A375 (cell line): ENCODE measurements around the gene ZBTB40. TPM values are rescaled to one million over a fixed set of nuclear protein-coding genes. Genes with fewer than 3 reads are reported as not detected.

Experiments
- total RNA-seq: library from RNA; depleted of rRNA; stranded (reverse); fragments of >200 nt; shearing (Covaris generic); gene quantifications from 2 replicates; pipeline ENCODE4 v1.2.3, GENCODE V29; 2014; rRNA removed

The ZBTB40 gene, protein sequence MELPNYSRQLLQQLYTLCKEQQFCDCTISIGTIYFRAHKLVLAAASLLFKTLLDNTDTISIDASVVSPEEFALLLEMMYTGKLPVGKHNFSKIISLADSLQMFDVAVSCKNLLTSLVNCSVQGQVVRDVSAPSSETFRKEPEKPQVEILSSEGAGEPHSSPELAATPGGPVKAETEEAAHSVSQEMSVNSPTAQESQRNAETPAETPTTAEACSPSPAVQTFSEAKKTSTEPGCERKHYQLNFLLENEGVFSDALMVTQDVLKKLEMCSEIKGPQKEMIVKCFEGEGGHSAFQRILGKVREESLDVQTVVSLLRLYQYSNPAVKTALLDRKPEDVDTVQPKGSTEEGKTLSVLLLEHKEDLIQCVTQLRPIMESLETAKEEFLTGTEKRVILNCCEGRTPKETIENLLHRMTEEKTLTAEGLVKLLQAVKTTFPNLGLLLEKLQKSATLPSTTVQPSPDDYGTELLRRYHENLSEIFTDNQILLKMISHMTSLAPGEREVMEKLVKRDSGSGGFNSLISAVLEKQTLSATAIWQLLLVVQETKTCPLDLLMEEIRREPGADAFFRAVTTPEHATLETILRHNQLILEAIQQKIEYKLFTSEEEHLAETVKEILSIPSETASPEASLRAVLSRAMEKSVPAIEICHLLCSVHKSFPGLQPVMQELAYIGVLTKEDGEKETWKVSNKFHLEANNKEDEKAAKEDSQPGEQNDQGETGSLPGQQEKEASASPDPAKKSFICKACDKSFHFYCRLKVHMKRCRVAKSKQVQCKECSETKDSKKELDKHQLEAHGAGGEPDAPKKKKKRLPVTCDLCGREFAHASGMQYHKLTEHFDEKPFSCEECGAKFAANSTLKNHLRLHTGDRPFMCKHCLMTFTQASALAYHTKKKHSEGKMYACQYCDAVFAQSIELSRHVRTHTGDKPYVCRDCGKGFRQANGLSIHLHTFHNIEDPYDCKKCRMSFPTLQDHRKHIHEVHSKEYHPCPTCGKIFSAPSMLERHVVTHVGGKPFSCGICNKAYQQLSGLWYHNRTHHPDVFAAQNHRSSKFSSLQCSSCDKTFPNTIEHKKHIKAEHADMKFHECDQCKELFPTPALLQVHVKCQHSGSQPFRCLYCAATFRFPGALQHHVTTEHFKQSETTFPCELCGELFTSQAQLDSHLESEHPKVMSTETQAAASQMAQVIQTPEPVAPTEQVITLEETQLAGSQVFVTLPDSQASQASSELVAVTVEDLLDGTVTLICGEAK
- total RNA-seq: 12.7 and 14.1 TPM in 2 replicates

DNA sequence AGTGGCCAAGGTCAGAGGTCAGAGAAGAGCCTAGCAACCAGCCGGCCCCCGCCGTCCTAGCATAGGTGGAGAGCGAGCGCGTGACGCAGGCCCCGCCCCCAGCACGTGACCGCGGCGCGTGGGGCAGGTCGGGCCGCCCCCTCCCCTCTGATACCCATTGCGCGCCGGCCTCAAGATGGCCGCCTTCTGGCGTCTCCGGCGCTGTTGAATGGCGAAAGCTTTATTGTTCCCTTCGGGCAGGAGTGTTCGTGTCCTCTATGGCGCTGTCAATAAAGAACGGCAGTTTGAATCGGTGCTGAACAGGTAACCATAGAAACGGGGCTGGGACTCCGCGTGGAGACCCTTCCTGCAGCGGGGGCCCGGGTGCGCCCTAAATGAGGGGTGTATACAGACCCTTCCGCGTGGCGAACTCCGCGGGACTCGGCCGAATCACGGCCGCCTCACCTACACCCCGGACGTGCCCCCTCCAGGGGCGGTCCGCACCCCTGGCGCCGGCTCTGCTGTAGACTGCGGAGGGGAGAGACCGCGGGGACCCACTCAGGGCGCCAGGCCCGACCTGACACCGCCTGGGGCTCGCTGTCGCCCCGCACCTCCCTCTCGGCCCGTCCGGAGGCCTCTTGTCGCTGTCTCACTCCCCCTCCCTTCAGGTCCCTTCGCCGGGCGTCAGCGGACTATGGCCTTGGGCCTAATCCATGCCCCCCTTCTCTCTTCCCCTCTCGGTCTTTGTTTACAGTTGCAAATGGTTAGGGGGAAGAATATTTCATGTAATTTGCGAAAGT, at the start of gene ZBTB40:
Gene ZBTB40 (plus strand): TSS at position 150 of the 779 bp plus-strand sequence. CDS start 38,098 bp downstream, outside the sequence.

DNA sequence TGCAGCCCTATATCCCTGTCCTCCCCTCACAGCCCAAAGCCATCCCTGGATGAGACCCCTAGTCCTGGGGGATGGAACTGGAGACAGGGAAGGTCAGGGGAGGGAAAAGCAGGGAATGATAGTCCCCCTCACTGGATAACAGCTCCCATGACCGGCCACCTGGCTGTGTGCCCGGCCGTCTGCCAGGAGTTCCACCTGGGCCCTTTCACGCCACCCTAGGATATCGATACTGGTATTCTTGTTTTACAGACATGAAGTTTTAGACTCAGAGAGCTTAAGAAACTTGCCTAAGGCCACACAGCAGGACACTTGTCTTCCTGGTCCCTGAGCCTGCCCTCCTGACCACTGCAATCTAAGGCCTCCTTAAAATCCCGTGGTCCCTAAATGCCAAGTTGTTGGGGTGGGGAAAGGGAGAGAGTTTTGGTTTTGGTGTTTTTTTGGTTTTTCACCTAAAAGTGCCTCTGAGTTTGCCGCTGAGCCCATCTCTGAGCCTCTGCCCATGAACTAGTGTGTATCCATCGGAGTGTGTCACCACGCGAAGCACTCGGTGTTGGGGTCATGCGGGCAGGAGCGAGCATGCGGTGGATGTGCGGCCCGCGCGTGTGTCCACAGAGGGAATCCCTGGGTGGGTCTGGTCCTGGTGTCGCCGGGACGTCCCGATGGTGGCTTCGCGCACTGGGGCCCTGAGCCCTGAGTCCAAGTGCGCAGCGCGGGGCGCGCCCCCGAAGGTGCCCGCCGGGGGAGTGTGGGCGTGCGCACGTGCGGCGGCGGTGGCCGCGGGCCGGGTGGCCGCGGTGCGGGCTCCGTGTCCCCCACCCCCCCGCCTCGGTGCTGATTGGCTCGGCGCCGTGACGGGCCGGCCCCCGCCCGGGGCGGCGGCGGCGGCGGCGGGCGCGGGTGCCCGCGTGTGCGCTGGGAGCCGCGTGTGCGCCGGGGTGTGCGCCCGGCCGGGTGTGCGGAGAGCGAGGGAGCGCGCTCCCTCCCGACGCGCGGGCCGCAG, 111.2 kb downstream of the ZBTB40 start, which contains the start of gene EPHA8:
Gene EPHA8 (plus strand): TSS at position 906 of the 1,000 bp plus-strand sequence. CDS start 147 bp downstream, outside the sequence.

Other genes starting within 250 kb of the ZBTB40 start
- 0.13 TPM in 1 of 2 replicates, not detected in the other for gene EPHA8, start 111.6 kb downstream of the ZBTB40 start, total RNA-seq
- not detected in 2 replicates for gene C1QA, start 184.8 kb downstream of the ZBTB40 start, total RNA-seq
- not detected in 2 replicates for gene C1QC, start 191.8 kb downstream of the ZBTB40 start, total RNA-seq
- gene C1QB, start 201.4 kb downstream of the ZBTB40 start, total RNA-seq: not detected in 2 replicates